T-helper 17 cell (primary cell): ENCODE measurements around the gene PPM1F. TPM values are rescaled to one million over a fixed set of nuclear protein-coding genes. Genes with fewer than 3 reads are reported as not detected.
"Not testable (repeated sequence)": the region's sequence is repeated elsewhere in the genome, so short reads cannot be mapped to it uniquely, and the experiment has no call there.

Experiments used
- ATAC-seq: fragments of 150-1000 bp; cut with Tn5 transposase; 2 replicates; pipeline ENCODE4 v1.10.0; 2021; ENCODE audit warnings: mild to moderate bottlenecking, moderate library complexity
- DNase-seq, 3 donors: peaks; one replicate each; pipeline versions ENCODE4 v3.0.0 to v3.0.0-alpha.2; 2020 to 2021
- H3K9me3 ChIP-seq: one replicate; pipeline ENCODE4 v1.7.0; 2013; ENCODE audit warnings: low read length, mild to moderate bottlenecking; ENCODE audit not compliant: control insufficient read depth, poor library complexity, severe bottlenecking
- H3K27ac Mint-ChIP-seq: one replicate; pipeline ENCODE4 v1.8.0; 2022; ENCODE audit warnings: mild to moderate bottlenecking, moderate library complexity, mixed read lengths
- H3K27me3 Mint-ChIP-seq: one replicate; pipeline ENCODE4 v1.8.0; 2022; ENCODE audit warnings: mixed read lengths
- H3K36me3 Mint-ChIP-seq: one replicate; pipeline ENCODE4 v1.8.0; 2022; ENCODE audit warnings: low read depth, mixed read lengths
- H3K4me1 Mint-ChIP-seq: one replicate; pipeline ENCODE4 v1.8.0; 2022; ENCODE audit warnings: mild to moderate bottlenecking, mixed read lengths
- H3K4me3 Mint-ChIP-seq: one replicate; pipeline ENCODE4 v1.8.0; 2022; ENCODE audit warnings: mild to moderate bottlenecking, moderate library complexity, mixed read lengths
- total RNA-seq, 4 donors: library from RNA in 2 of 4; stranded (reverse) in 2 of 4; gene quantifications; one replicate each; pipeline ENCODE4 v1.2.3 and lab custom pipeline; 2022 to 2026

The PPM1F gene
- total RNA-seq, 2 donors from 2014 or later, result 15.8 to 16.2 TPM

DNA sequence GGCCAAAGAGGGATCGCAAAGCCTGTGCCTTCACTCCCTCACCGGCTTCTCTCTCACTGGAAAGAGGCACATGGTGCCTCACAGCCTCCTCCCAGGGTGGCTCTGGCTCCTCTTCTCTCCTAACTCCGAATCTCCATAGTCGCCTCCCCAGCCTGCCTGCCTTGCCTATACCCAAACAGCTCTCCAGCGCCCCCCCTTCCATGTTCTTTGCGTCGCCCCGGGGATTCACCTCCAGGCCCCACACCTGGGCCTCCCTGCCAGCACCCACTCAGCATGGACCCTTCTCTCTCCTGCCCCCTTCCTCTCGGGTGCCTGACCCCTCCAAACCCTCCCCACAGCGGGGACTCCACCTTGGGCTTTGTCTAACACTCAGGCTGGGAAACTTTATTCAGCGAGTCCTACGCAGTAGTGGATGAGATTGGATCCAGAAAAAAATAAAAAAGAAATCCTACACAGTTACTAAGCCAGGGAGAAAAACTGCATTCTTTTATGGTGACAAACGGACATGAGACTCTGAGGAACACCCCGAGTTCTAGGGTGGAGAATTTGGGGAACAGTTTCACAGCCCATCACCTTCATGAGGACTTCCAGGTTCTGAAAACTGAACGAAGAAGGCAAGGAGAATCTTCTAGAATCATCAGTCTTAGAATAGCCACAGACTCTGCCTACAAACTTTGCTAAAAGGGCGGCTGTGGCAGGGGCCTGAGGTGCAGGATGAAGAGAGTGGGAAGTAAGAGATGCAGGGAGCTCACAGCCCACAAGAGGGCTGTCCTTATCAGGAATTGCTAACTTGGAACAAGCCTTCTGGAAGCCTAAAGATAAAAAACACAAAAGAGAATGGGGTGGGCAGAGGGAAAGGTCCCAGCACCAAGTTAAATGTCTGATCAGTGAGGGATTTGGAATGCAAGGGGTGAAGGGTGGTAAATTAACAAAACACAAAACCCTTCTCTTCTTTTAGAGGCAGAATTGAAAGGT is 5.3 kb downstream of the PPM1F start:
- Mint-ChIP-seq H3K27me3 (no peaks in the 10 kb centered on the region), H3K4me1 (peaks cover 33% of the 10 kb centered on the region), H3K36me3 (no peaks in the 10 kb centered on the region), H3K4me3 (peak overlapping the region; percentile 25), H3K27ac (peak overlapping the region; percentile 69)
- no peaks in the 10 kb centered on the region for H3K9me3 ChIP-seq
- no peak for DNase-seq
- ATAC-seq, result no peak

DNA sequence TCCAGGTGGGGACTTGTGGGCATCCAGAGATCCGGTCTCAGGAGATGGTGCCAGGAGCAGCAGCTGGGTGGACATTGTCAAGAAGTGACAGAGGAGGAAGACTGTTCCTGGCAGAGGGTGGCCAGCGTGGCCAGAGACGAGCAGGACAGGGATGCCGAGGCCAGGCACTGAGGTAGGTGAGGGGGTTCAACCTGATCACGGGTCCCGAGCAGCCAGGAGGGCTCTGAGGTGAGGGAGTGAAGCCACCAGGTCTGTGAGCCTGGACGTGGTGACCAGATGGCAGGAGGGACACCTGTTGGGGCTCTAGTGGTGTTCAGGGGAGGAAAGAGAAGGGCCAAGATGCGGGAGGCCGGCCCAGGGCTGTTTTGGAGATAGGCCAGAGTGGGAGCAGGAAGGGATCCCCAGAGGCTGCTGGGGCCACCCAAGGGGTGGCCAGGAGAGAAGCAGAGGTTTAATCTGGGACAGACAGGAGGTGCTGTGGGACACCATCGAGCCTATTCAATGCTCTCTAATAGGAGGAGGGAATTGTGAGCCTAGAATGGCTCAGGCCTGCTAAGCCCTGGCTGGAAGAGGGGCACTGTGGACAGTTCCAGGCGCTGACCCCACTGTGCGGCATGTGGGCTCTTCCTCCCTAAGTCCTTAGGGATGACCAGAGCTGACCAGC is 6.3 kb downstream of the PPM1F start:
- Mint-ChIP-seq H3K36me3 (no peaks in the 10 kb centered on the region), H3K4me3 (no peak overlapping the region), H3K27ac (peak overlapping the region; percentile 69), H3K4me1 (peaks cover 34% of the 10 kb centered on the region), H3K27me3 (no peaks in the 10 kb centered on the region)
- ATAC-seq (no peak), DNase-seq (no peak)
- H3K9me3 ChIP-seq, result no peaks in the 10 kb centered on the region

DNA sequence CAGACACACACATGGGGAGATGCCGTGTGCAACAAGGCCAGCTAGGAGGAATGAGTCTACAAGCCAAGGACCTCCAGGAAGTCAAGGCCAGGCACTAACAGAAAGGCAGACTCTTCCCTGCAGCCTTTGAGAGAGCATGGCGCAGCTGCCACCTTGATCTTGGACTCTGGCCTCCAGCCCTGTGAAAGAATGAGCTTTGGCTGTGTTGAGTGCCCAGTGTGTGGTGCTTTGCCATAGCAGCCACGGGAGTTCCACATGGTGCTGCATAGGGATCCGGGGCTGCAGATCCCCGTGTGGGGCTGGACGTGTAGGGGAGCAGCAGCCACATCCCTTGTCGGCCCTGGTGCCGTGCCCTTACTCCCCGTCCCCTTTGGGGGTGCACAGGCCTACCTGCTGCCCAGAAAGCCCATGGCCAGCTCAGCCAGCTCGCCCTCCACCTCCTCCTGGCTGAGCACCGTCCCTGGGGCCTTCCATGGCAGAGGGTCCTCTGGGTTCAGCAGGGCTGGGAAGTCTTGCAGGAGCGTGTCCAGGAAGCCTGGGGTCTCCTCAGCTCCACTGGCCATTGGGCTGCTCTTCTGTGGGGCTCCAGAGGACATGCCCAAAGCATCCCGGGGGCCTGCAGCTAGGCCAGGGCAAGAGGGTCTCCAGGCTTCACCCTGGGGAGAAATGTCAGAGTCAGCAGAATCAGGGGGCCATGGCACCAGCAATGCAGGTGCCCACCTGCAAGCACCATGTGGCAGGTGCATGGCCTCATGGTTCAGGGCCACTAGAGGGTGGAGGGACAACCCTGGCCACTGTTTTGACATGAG is 7.0 kb downstream of the PPM1F start:
- H3K36me3 Mint-ChIP-seq, result no peaks in the 10 kb centered on the region
- DNase-seq (no peak), ATAC-seq (no peak)
- H3K27ac Mint-ChIP-seq, result peak overlapping the region; percentile 27
- peaks cover 36% of the 10 kb centered on the region for H3K4me1 Mint-ChIP-seq
- no peak overlapping the region for H3K4me3 Mint-ChIP-seq
- no peaks in the 10 kb centered on the region for H3K27me3 Mint-ChIP-seq
- no peaks in the 10 kb centered on the region for H3K9me3 ChIP-seq

DNA sequence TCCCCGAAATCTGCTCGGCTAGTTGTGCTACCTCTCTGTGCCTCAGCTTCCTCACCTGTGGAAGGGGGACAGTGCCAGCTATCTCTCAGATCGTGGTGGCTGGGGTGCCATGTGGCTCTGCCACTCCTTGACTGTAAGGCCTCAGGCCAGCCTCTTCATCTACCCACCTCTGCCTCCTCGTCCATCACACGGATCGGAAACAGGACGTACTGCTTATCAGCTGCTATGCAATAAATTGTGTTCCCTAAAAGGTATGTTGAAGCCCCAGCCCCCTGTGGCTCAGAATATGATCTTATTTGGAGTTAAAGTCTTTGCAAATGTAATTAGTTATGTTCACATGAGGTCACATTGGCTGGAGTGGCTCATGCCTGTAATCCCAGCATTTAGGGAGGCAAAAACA is 7.8 kb downstream of the PPM1F start:
- H3K27ac Mint-ChIP-seq, result peak overlapping the region; percentile 27
- H3K4me3 Mint-ChIP-seq, result no peak overlapping the region
- H3K27me3 Mint-ChIP-seq, result no peaks in the 10 kb centered on the region
- no peaks in the 10 kb centered on the region for H3K9me3 ChIP-seq
- no peak for DNase-seq
- H3K36me3 Mint-ChIP-seq, result no peaks in the 10 kb centered on the region
- H3K4me1 Mint-ChIP-seq, result peaks cover 38% of the 10 kb centered on the region
- ATAC-seq, result no peak

- Mint-ChIP-seq H3K4me3 (peak overlapping the region; percentile 50), H3K27me3 (no peaks in the 10 kb centered on the region), H3K4me1 (peaks cover 41% of the 10 kb centered on the region), H3K27ac (peak overlapping the region; percentile 88), H3K36me3 (no peaks in the 10 kb centered on the region)
- ATAC-seq (no peak), DNase-seq (no peak)
- no peaks in the 10 kb centered on the region for H3K9me3 ChIP-seq
Observed at GRCh38 chr22:21943571-21944448, 8.8 kb downstream of the PPM1F start.

- Mint-ChIP-seq H3K4me1 (peaks cover 45% of the 10 kb centered on the region), H3K27me3 (no peaks in the 10 kb centered on the region), H3K27ac (peak overlapping the region; percentile 88), H3K4me3 (no peak overlapping the region), H3K36me3 (no peaks in the 10 kb centered on the region)
- H3K9me3 ChIP-seq, result no peaks in the 10 kb centered on the region
- no peak for ATAC-seq
- no peak for DNase-seq
Observed at GRCh38 chr22:21942407-21943343, 10.0 kb downstream of the PPM1F start.

- peak overlapping the region; percentile 88 for H3K27ac Mint-ChIP-seq
- H3K4me3 Mint-ChIP-seq, result peak overlapping the region; percentile 43
- DNase-seq, result no peak
- no peaks in the 10 kb centered on the region for H3K9me3 ChIP-seq
- H3K27me3 Mint-ChIP-seq, result no peaks in the 10 kb centered on the region
- H3K36me3 Mint-ChIP-seq, result no peaks in the 10 kb centered on the region
- peaks cover 46% of the 10 kb centered on the region for H3K4me1 Mint-ChIP-seq
- no peak for ATAC-seq
Observed at GRCh38 chr22:21941921-21942320, 10.7 kb downstream of the PPM1F start.

GRCh38 chr22:21940521-21940920 is 12.1 kb downstream of the PPM1F start:
- Mint-ChIP-seq H3K4me3 (no peak overlapping the region), H3K27me3 (no peaks in the 10 kb centered on the region), H3K36me3 (no peaks in the 10 kb centered on the region), H3K4me1 (peaks cover 41% of the 10 kb centered on the region), H3K27ac (peak overlapping the region; percentile 88)
- no peaks in the 10 kb centered on the region for H3K9me3 ChIP-seq
- ATAC-seq (no peak), DNase-seq (no peak)

DNA sequence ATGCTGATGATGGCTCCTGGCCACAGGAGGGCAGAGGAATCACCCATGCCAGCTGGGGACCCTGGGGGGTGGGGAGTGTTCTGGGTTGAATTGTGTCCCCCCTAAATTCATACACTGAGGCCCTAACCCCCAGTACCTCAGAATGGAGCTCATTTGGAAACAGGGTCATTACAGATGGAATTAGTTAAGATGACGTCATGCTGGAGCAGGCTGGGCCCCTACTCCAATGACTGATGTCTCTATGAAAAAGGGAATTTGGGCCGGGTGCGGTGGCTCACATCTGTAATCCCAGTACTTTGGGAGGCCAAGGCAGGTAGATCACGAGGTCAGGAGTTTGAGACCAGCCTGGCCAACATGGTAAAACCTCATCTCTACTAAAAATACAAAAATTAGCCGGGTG is 12.7 kb downstream of the PPM1F start:
- Mint-ChIP-seq H3K27ac (peak overlapping the region; percentile 88), H3K4me1 (peaks cover 38% of the 10 kb centered on the region)
- H3K9me3 ChIP-seq, ATAC-seq, H3K4me3 Mint-ChIP-seq, H3K27me3 Mint-ChIP-seq, H3K36me3 Mint-ChIP-seq, DNase-seq: not testable (repeated sequence)

DNA sequence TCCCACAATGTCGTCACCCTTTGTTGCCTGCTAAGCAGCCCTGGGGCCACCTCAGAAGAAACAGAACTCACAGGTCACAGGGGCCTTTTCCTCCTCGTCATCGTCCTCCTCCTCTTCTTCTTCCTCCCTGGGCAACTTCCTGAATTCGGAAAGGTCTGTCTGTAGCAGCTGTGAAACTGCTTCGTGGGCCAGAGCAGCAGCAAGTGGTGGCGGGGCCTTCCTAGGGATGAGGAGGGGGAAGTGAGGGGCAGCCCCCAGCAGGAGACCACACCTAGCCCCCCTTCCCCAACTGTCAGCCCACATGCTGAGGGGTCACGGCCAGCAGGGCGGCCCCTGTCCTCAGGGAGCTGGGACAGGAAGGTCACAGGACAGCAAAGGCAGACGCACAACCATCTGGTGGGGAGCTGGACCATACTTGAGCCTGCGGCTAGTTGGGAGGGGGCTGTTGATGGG is 13.2 kb downstream of the PPM1F start:
- peak overlapping the region; percentile 70 for H3K4me3 Mint-ChIP-seq
- no peak for ATAC-seq
- no peaks in the 10 kb centered on the region for H3K27me3 Mint-ChIP-seq
- H3K36me3 Mint-ChIP-seq, result no peaks in the 10 kb centered on the region
- no peak for DNase-seq
- H3K27ac Mint-ChIP-seq, result peak overlapping the region; percentile 88
- no peaks in the 10 kb centered on the region for H3K9me3 ChIP-seq
- peaks cover 37% of the 10 kb centered on the region for H3K4me1 Mint-ChIP-seq

GRCh38 chr22:21938906-21939305 is 13.7 kb downstream of the PPM1F start:
- H3K4me3 Mint-ChIP-seq, result peak overlapping the region; percentile 83
- DNase-seq, result no peak
- no peak for ATAC-seq
- no peaks in the 10 kb centered on the region for H3K36me3 Mint-ChIP-seq
- H3K9me3 ChIP-seq, result no peaks in the 10 kb centered on the region
- peaks cover 37% of the 10 kb centered on the region for H3K4me1 Mint-ChIP-seq
- H3K27me3 Mint-ChIP-seq, result no peaks in the 10 kb centered on the region
- H3K27ac Mint-ChIP-seq, result peak overlapping the region; percentile 88
